Endometrium (tissue), 2 donors: Measurements from ENCODE around the gene ZNF140.
A peak's percentile ranks its signal among the peaks of the same experiment; 100 is the strongest.

ENCODE experiments used
- FAIRE-seq: peaks from 2 replicates; lab custom pipeline; 2012; peaks lifted over from hg19 to GRCh38; lab: Jason Lieb, UNC
- donor health status: control.
- donor health status: control.

Gene ZNF140

GRCh38 chr12:133080368-133081158 lies at the start of gene ZNF140:
Gene ZNF140, plus strand, starts transcription at chr12:133080923. Its CDS starts 398 bp downstream, at chr12:133081321.
- FAIRE-seq = peak; percentile 31

- FAIRE-seq = peak; percentile 87
Observed at GRCh38 chr12:133037207-133038005, 43.3 kb upstream of the ZNF140 start, which contains the start of gene ZNF84. Gene ZNF84, plus strand, starts transcription at chr12:133037509. Its CDS starts 3,959 bp downstream, at chr12:133041468.

GRCh38 chr12:133038118-133038709 lies 42.5 kb upstream of the ZNF140 start:
- FAIRE-seq = no peak

DNA sequence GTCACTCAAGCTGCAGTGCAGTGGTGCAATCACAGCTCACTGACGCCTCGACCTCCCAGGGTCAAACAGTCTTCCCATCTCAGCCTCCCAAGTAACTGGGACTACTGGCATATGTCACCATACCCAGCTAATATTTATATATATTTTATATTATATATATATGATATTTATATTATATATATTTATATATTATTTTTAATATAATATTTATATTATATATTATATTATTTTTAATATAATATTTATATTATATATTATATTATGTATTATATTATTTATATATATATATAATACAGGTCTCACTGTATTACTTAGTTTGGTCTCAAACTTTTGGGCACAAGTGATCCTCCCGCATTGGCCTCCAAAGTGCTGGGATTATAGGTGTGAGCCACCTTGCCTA lies 34.0 kb upstream of the ZNF140 start:
- no peak for FAIRE-seq

GRCh38 chr12:133057446-133057845 lies 23.3 kb upstream of the ZNF140 start:
- no peak for FAIRE-seq

- FAIRE-seq = no peak
Observed at GRCh38 chr12:133058203-133059113, 22.3 kb upstream of the ZNF140 start.

DNA sequence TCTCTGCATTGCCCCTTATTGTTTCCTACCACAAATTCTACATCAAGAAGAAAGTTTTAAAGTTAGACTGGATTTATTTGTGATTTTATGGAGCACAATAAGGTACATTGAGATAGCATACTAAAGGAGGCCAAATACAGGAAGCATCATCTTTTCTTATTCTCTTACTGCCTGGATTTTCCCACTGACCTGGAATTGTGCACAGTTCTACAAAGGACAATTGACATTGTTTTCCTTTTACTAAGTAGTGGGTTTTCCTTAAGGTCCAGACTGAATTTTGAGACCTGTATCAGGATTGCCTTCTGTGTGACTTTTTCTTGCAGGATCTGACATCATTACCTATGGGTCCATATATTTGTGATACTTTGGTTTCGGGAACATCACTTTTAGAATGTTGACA lies 18.8 kb upstream of the ZNF140 start:
- FAIRE-seq = no peak

DNA sequence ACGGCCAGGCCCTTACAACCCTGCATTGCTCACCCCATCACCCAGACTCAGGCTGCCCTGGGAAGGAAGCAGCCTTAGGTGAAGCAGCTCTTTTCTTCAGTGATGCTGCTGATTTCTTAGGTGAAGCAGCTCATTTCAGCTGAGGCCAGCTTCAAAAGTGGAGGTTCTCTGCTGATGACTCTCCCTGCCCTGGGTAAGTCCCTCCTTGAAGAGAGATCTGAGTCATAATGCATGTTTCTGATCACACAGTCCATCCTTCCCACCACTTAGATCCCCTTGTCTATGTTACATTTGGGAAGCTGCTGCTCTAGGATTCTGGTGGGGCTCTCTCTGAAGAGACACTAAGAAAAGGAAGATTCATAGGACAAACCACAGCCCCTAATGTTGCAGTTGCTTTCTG lies 17.2 kb upstream of the ZNF140 start:
- no peak for FAIRE-seq

GRCh38 chr12:133073836-133074235 lies 6.9 kb upstream of the ZNF140 start:
- FAIRE-seq = no peak

DNA sequence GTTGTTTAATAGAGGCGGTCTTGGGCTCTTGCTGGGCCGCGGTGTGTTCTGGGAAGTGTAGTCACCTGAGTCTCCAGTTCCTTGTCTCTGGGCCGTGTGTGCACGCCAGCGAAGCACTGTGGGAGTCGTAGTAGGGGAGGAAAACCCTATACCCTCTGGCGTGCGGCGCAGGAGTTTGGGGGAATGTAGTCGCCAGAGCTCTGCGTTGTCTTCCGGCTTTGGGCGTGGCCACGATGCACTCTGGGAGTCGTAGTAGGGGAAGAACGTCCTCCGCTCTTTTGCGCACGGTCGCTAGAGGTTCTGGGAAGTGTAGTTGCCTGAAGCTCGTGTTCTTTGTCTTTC lies 726 bp upstream of the ZNF140 start:
- peak; percentile 98 for FAIRE-seq

DNA sequence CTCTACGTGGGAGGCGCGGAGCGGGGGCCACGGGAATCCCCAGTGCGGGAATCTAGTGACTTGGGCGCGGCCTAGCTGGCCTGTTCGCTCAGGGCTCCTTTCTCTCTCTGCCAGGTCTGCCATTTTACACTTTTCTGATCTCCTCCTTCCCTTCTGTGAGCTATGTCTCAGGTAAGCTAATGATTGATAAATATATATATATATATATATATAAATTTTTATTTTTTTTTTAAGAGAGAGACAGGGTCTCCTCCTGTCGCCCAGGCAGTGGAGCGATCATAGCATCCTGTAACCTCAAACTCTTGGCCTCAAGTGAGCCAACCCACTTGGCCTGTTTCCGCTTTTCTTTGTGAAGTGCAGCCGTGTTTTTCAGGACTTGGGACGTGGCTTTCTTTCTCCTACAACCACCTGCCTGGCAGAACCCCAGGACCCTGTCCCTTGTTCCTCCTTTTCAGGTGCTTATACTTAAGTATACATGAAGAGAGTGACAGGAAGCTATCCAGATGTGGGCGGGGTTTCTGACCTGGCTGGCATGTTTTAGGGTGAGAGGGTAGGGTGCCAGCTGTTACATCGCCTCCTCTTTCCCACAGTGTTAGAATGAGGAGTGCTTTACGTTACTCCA lies 547 bp downstream of the ZNF140 start:
- FAIRE-seq = no peak

GRCh38 chr12:133083345-133083744 lies 2.6 kb downstream of the ZNF140 start:
- FAIRE-seq = no peak

DNA sequence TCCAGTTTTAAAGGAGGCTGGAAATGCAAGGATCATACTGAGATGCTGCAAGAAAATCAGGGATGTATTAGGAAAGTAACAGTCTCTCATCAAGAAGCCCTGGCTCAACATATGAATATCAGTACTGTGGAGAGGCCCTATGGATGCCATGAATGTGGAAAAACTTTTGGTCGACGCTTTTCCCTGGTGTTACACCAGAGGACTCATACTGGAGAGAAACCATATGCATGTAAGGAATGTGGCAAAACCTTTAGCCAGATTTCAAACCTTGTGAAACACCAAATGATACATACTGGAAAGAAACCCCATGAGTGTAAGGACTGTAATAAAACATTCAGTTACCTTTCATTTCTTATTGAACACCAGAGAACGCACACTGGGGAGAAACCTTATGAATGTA lies 24.9 kb downstream of the ZNF140 start:
- FAIRE-seq = no peak

DNA sequence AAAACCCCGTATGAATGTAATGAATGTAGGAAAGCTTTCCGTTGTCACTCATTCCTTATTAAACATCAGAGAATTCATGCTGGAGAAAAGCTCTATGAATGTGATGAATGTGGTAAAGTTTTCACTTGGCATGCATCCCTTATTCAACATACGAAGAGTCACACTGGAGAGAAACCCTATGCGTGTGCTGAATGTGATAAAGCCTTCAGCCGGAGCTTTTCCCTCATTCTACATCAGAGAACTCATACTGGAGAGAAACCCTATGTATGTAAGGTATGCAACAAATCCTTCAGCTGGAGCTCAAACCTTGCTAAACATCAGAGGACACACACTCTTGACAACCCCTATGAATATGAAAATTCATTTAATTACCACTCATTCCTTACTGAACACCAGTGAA lies 25.5 kb downstream of the ZNF140 start:
- no peak for FAIRE-seq

GRCh38 chr12:133107121-133107520 lies 26.4 kb downstream of the ZNF140 start:
- no peak for FAIRE-seq

- no peak for FAIRE-seq
Observed at GRCh38 chr12:133108150-133108549, 27.4 kb downstream of the ZNF140 start.

GRCh38 chr12:133120385-133121191 lies 39.9 kb downstream of the ZNF140 start:
- no peak for FAIRE-seq

GRCh38 chr12:133124674-133125073 lies 44.0 kb downstream of the ZNF140 start:
- no peak for FAIRE-seq

- FAIRE-seq = no peak
Observed at GRCh38 chr12:133129368-133130037, 48.8 kb downstream of the ZNF140 start.
